HG03571 (cell line): ENCODE measurements around the gene PLCL1.

Experiments used
- ATAC-seq: cut with Tn5 transposase; IDR thresholded peaks from one replicate; pipeline ENCODE4 v1.9.1; 2021; ENCODE audit not compliant: unreplicated experiment

The PLCL1 gene

GRCh38 chr2:197852108-197852507 is 47.7 kb downstream of the PLCL1 start:
- ATAC-seq: no peak

GRCh38 chr2:197853549-197853948 is 49.2 kb downstream of the PLCL1 start:
- no peak for ATAC-seq

GRCh38 chr2:197857476-197858107 is 53.2 kb downstream of the PLCL1 start:
- no peak for ATAC-seq

- no peak for ATAC-seq
These were observed 54.3 kb downstream of the PLCL1 start for GRCh38 chr2:197858607-197859140.

- ATAC-seq: no peak
These were observed 58.0 kb downstream of the PLCL1 start for GRCh38 chr2:197862246-197862955.

GRCh38 chr2:197863744-197864143 is 59.4 kb downstream of the PLCL1 start:
- no peak for ATAC-seq

- ATAC-seq: no peak
These were observed 62.1 kb downstream of the PLCL1 start for GRCh38 chr2:197866455-197866854.

- ATAC-seq: no peak
These were observed 62.6 kb downstream of the PLCL1 start for GRCh38 chr2:197867033-197867432.

- no peak for ATAC-seq
These were observed 63.2 kb downstream of the PLCL1 start for GRCh38 chr2:197867624-197868023.

- no peak for ATAC-seq
These were observed 63.8 kb downstream of the PLCL1 start for GRCh38 chr2:197868206-197868605.

- ATAC-seq: no peak
These were observed 64.6 kb downstream of the PLCL1 start for GRCh38 chr2:197869041-197869440.

- no peak for ATAC-seq
These were observed 65.2 kb downstream of the PLCL1 start for GRCh38 chr2:197869501-197870111.

GRCh38 chr2:197870137-197870536 is 65.7 kb downstream of the PLCL1 start:
- ATAC-seq: no peak

GRCh38 chr2:197871780-197872456 is 67.5 kb downstream of the PLCL1 start:
- no peak for ATAC-seq

GRCh38 chr2:197873293-197873701 is 68.9 kb downstream of the PLCL1 start:
- no peak for ATAC-seq

- ATAC-seq: no peak
These were observed 71.4 kb downstream of the PLCL1 start for GRCh38 chr2:197875763-197876162.

- no peak for ATAC-seq
These were observed 72.1 kb downstream of the PLCL1 start for GRCh38 chr2:197876524-197876923.

GRCh38 chr2:197877038-197877437 is 72.6 kb downstream of the PLCL1 start:
- ATAC-seq: no peak

GRCh38 chr2:197878792-197879191 is 74.4 kb downstream of the PLCL1 start:
- no peak for ATAC-seq

GRCh38 chr2:197879812-197880408 is 75.5 kb downstream of the PLCL1 start:
- no peak for ATAC-seq
